HG03558 (cell line): ENCODE measurements around the gene HDLBP.

Experiments
- ATAC-seq: cut with Tn5 transposase; IDR thresholded peaks from one replicate; pipeline ENCODE4 v1.9.1; 2021; ENCODE audit warnings: moderate number of reproducible peaks; ENCODE audit not compliant: unreplicated experiment; ENCODE audit errors: extremely low read depth

Gene HDLBP

GRCh38 chr2:241234962-241235740 is 80.3 kb downstream of the HDLBP start:
- ATAC-seq: no peak

- ATAC-seq: no peak
These were observed 81.2 kb downstream of the HDLBP start for GRCh38 chr2:241234066-241234790.

- no peak for ATAC-seq
These were observed 82.5 kb downstream of the HDLBP start for GRCh38 chr2:241232736-241233575.

- no peak for ATAC-seq
These were observed 85.0 kb downstream of the HDLBP start for GRCh38 chr2:241230435-241230834.

GRCh38 chr2:241229563-241230401 is 85.7 kb downstream of the HDLBP start:
- no peak for ATAC-seq

GRCh38 chr2:241228860-241229516 is 86.5 kb downstream of the HDLBP start:
- ATAC-seq: no peak

- no peak for ATAC-seq
These were observed 87.2 kb downstream of the HDLBP start for GRCh38 chr2:241228081-241228859.

- ATAC-seq: no peak
These were observed 87.9 kb downstream of the HDLBP start for GRCh38 chr2:241227594-241227993.

GRCh38 chr2:241226723-241227572 is 88.5 kb downstream of the HDLBP start:
- ATAC-seq: no peak

- ATAC-seq: no peak
These were observed 89.5 kb downstream of the HDLBP start for GRCh38 chr2:241225983-241226382.

GRCh38 chr2:241225545-241225944 is 89.9 kb downstream of the HDLBP start:
- ATAC-seq: no peak

GRCh38 chr2:241224851-241225438 is 90.5 kb downstream of the HDLBP start:
- no peak for ATAC-seq

GRCh38 chr2:241224018-241224850 is 91.2 kb downstream of the HDLBP start:
- no peak for ATAC-seq

GRCh38 chr2:241223211-241224017 is 92.1 kb downstream of the HDLBP start:
- ATAC-seq: no peak

GRCh38 chr2:241219856-241220356 is 95.6 kb downstream of the HDLBP start:
- no peak for ATAC-seq

- ATAC-seq: no peak
These were observed 96.5 kb downstream of the HDLBP start for GRCh38 chr2:241219030-241219382.
